Measurements from ENCODE around the gene ANAPC10. TPM values are rescaled to one million over a fixed set of nuclear protein-coding genes. Genes with fewer than 3 reads are reported as not detected.

The ANAPC10 gene
- polyA plus RNA-seq, 1 of the 3 experiments (the other 2 are of a cell fraction): 19.1 TPM

- TF ChIP-seq PBX3 (IDR thresholded peaks at IDR 0.05) (no peak), RCOR1 (IDR thresholded peaks at IDR 0.05; ENCODE audit: low read length) (no peak), MXI1 (IDR thresholded peaks at IDR 0.05; ENCODE audit: low read depth, low read length) (no peak)
Observed at GRCh38 chr4:144968606-144969005, 129.4 kb downstream of the ANAPC10 start (continued).

- ChIA-PET CTCF (no interaction called here), POLR2A (no interaction called here)
- Histone ChIP-seq H3K4me1 (ENCODE audit: control insufficient read depth in 1 of 2, insufficient read depth in 2 of 2, low read depth in 1 of 2, low read length in 1 of 2) (no peaks in the 10 kb centered on the region), H3K36me3 (replicated peaks in 1 of 2; ENCODE audit: control insufficient read depth in 1 of 2, insufficient read depth in 2 of 2, low read length in 1 of 2) (no peaks in the 10 kb centered on the region), H3K27ac (ENCODE audit: low read depth in 2 of 2, low read length in 1 of 2) (no peak overlapping the region), H3F3A (replicated peaks; ENCODE audit: insufficient read depth) (no peaks in the 10 kb centered on the region), H3K9me3 (peaks cover 3% of the 10 kb centered on the region; the same call in 1 of the 2 replicates), H3K9ac (no peak overlapping the region), H2AFZ (ENCODE audit: low read depth) (no peak overlapping the region), H3K79me2 (ENCODE audit: insufficient read depth) (no peaks in the 10 kb centered on the region), H3K4me2 (no peak overlapping the region), H4K20me1 (ENCODE audit: insufficient read depth) (no peaks in the 10 kb centered on the region), H3K27me3 (ENCODE audit: insufficient read depth) (no peaks in the 10 kb centered on the region), H3K9me2 (no peaks in the 10 kb centered on the region), H3K4me3 (ENCODE audit: low read depth in 2 of 2, low read length in 1 of 2) (no peak overlapping the region)
- WGBS (ENCODE audit: low lambda C conversion rate): 56% methylated on average over 4 of the region's 4 CpGs
- TF ChIP-seq FOXJ3 (CRISPR knock-in tag; IDR thresholded peaks at IDR 0.05): no peak
- no peak for TF ChIP-seq PBX3 (IDR thresholded peaks at IDR 0.05)
- TF ChIP-seq CTCF (IDR thresholded peaks at IDR 0.05): no peak
- TF ChIP-seq TEAD4 (IDR thresholded peaks at IDR 0.05; ENCODE audit: borderline replicate concordance, insufficient read depth): no peak
- TF ChIP-seq MXI1 (IDR thresholded peaks at IDR 0.05; ENCODE audit: low read depth, low read length): no peak
- no peak for TF ChIP-seq RCOR1 (IDR thresholded peaks at IDR 0.05; ENCODE audit: low read length)
- TF ChIP-seq CHD2 (IDR thresholded peaks at IDR 0.05; ENCODE audit: low read length, partially characterized antibody): no peak
- TF ChIP-seq FOXM1 (IDR thresholded peaks at IDR 0.05; ENCODE audit: low read depth): no peak
- no peak for TF ChIP-seq USF1 (IDR thresholded peaks at IDR 0.05; ENCODE audit: borderline replicate concordance, low read depth)
- no peak for TF ChIP-seq MEF2A (IDR thresholded peaks at IDR 0.05; ENCODE audit: borderline replicate concordance, low read depth)
- no peak for TF ChIP-seq SMC3 (IDR thresholded peaks at IDR 0.05; ENCODE audit: low read depth, low read length)
- no peak for TF ChIP-seq NRF1 (IDR thresholded peaks at IDR 0.05; ENCODE audit: low read depth, low read length)
- TF ChIP-seq ELF1 (IDR thresholded peaks at IDR 0.05): no peak
- TF ChIP-seq EP300 (IDR thresholded peaks at IDR 0.05; ENCODE audit: borderline replicate concordance in 1 of 2, low read depth in 1 of 2, low read length in 1 of 2): no peak
- TF ChIP-seq RFX5 (IDR thresholded peaks at IDR 0.05; ENCODE audit: low read length): no peak
- no peak for DNase-seq
Observed at GRCh38 chr4:144967161-144967560, 130.8 kb downstream of the ANAPC10 start.

All from SK-N-SH (cell line).